GM12891 (cell line): ENCODE measurements around the gene PIGU.

Experiments
- POLR2A ChIP-seq: IDR thresholded peaks from 2 replicates; pipeline ENCODE4 v1.6.1; 2011; ENCODE audit warnings: low read depth, low read length, control low read depth
- POLR2AphosphoS5 ChIP-seq: IDR thresholded peaks from 2 replicates; pipeline ENCODE4 v1.6.1; 2011; ENCODE audit warnings: low read depth, low read length, control low read depth
- TAF1 ChIP-seq: IDR thresholded peaks from 2 replicates; pipeline ENCODE4 v1.6.1; 2011; ENCODE audit warnings: low read depth, low read length, control low read depth

DNA sequence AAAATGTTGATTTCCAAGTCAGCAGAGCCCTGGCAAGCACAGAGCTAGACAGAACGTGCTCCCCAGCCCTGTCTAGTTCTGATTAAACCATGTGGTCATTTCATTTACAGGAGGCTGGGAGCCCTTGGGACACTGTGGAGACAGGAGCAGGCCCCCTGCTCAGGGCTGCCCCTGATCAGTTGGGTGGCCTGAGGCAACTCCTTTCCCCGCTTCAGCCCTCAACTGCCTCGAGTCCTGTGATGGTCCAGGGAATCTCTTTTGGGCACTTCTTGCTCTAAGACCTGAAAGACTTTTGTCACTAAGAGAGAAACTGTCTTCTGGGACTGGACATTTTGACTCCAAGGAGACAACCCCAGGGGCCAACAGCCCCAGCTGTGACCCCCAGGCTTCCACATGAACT lies 147.2 kb downstream of the PIGU start:
- TF ChIP-seq POLR2A, result no peak
- no peak for TF ChIP-seq TAF1
- TF ChIP-seq POLR2AphosphoS5, result no peak
